ENCODE results near the gene ISM2.
"Not testable (repeated sequence)": the region's sequence is repeated elsewhere in the genome, so short reads cannot be mapped to it uniquely, and the experiment has no call there.

The ISM2 gene

DNA sequence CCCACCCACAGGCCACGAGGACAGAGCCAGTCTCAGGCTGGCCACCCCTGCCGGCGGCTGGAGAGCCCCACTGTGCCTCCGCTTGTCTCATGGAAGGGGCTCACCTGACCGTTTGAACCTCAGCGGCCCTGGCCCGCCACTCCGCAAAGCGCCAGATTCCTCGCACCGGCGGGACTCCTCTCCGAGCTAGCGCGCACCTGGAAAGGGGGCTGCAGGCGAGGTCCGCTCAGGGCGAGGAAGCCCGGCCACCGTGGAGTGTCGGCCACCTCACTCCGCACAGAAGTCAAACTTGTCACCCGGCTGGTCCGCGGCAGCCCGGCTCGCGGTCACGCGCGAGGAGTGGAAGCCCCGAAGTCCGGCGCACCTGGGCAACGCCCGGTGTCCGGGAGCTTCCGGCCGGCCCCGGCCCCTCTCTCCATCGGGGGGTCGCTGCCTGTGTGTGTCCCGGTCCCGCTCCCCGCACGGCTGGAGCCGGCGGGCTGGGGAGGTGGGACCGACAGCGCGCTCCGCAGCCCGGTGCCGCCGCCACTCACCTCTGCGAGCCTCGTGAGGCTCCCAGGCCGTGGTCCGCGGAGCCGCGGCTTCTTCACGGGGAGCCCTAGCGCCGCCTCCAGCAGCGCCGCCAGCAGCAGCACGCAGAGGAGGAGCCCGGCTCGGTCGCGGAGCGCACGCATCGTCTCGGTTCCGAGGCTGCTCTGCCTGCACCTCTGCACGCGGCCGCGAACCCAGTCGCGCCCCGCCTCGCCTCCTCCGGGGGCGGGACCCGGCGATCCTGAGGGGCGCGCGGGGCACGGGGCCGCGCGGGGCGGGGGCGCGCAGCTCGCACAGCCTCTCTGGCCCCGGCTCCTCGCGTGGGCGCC lies at the start of gene ISM2:
ISM2 (minus strand) TSS at position 697 of the 860 bp plus-strand sequence; CDS start at position 674, 23 bp downstream.
- DNase-seq = peak; percentile 54
- Histone ChIP-seq H3K27ac (no peak within 1 kb of the TSS), H3K36me3 (no peaks in the 10 kb centered on the region), H3K27me3 (ENCODE audit: insufficient read depth, low read depth, severe bottlenecking) (peaks cover 16% of the 10 kb centered on the region), H3K4me3 (ENCODE audit: low read depth, low read length) (peak within 1 kb of the TSS; percentile 65), H3K9me3 (ENCODE audit: severe bottlenecking) (no peaks in the 10 kb centered on the region)
- TF ChIP-seq, protein P1, sequence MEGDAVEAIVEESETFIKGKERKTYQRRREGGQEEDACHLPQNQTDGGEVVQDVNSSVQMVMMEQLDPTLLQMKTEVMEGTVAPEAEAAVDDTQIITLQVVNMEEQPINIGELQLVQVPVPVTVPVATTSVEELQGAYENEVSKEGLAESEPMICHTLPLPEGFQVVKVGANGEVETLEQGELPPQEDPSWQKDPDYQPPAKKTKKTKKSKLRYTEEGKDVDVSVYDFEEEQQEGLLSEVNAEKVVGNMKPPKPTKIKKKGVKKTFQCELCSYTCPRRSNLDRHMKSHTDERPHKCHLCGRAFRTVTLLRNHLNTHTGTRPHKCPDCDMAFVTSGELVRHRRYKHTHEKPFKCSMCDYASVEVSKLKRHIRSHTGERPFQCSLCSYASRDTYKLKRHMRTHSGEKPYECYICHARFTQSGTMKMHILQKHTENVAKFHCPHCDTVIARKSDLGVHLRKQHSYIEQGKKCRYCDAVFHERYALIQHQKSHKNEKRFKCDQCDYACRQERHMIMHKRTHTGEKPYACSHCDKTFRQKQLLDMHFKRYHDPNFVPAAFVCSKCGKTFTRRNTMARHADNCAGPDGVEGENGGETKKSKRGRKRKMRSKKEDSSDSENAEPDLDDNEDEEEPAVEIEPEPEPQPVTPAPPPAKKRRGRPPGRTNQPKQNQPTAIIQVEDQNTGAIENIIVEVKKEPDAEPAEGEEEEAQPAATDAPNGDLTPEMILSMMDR (IDR thresholded peaks at IDR 0.05; ENCODE audit: low read depth, low read length) = no peak

DNA sequence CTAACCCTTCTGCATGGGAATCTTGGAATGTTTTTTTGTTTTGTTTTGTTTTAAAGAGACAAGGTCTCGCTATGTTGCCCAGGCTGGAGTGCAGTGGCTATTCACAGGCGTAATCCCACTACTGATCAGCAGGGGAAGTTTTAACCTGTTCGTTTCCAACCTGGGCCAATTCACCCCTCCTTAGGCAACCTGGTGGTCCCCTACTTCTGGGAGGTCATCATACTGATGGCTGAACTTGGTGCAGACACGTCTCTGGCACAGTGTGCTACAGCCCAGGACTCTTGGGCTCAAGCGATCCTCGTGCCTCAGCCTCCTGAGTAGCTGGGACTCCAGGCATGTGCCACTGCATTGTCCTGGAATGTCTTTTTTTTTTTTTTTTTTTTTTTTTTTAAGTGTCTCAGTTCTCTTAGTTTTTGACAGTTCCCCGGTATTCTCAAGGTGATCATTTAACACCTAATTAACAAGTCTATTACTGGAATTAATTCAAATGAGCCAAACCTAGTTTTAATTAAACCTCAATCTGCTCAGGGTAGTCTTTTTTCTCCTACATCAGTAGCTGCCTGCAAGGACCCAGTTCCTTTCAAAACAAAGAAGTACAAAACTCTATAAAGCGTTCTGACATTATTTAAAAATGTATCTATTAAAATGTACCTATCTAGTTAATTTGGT lies 49.0 kb upstream of the ISM2 start:
- Histone ChIP-seq H3K27me3 (ENCODE audit: insufficient read depth, low read depth, severe bottlenecking) (no peaks in the 10 kb centered on the region), H3K9me3 (ENCODE audit: severe bottlenecking) (no peaks in the 10 kb centered on the region), H3K27ac (no peak overlapping the region), H3K36me3 (peaks cover 15% of the 10 kb centered on the region), H3K4me3 (ENCODE audit: low read depth, low read length) (no peak overlapping the region)
- DNase-seq = no peak
- TF ChIP-seq, protein P1 (IDR thresholded peaks at IDR 0.05; ENCODE audit: low read depth, low read length) = 0 out of 2 replicates have a peak, but pooled peaks have one; percentile 17

DNA sequence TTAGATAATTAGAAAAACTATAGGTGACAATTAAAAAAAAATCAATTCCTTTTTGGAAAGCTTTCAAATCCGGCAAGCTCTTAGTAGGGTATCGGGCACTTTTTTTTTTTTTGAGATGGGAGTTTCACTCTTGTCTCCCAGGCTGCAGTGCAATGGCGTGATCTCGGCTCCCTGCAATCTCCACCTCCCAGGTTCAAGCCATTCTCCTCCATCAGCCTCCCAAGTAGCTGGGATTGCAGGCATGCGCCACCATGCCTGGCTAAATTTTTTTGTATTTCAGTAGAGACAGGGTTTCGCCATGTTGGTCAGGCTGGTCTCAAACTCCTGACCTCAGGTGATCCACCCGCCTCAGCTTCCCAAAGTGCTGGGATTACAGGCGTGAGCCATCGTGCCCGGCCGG lies 46.6 kb upstream of the ISM2 start:
- H3K27ac ChIP-seq; H3K9me3 ChIP-seq (ENCODE audit: severe bottlenecking); H3K36me3 ChIP-seq; H3K4me3 ChIP-seq (ENCODE audit: low read depth, low read length); DNase-seq; H3K27me3 ChIP-seq (ENCODE audit: insufficient read depth, low read depth, severe bottlenecking): not testable (repeated sequence)

DNA sequence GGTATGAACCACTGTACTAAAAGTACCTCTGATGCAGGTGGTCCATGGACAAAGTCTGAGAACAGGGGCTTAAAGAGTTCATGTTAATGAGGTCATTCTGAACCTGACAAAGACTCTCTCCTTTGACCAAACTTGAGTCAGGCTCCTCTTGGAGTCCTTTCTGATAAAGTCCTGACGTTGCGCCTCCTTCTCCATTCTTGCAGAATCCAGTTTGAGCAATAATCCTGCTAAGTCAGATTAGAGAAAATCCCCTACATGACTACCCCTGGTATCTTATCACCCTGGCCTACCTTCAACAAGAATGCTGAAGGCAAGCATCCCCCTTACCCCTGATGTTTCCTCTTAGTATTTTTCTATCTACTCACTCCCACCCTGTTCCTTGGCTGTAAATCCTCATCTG lies 46.0 kb upstream of the ISM2 start:
- peak; percentile 47 for DNase-seq
- no peaks in the 10 kb centered on the region for H3K27me3 ChIP-seq (ENCODE audit: insufficient read depth, low read depth, severe bottlenecking)
- H3K9me3 ChIP-seq (ENCODE audit: severe bottlenecking) = no peaks in the 10 kb centered on the region
- TF ChIP-seq, protein P1 (IDR thresholded peaks at IDR 0.05; ENCODE audit: low read depth, low read length) = no peak
- peaks cover 4% of the 10 kb centered on the region for H3K36me3 ChIP-seq
- H3K27ac ChIP-seq = no peak overlapping the region
- no peak overlapping the region for H3K4me3 ChIP-seq (ENCODE audit: low read depth, low read length)

DNA sequence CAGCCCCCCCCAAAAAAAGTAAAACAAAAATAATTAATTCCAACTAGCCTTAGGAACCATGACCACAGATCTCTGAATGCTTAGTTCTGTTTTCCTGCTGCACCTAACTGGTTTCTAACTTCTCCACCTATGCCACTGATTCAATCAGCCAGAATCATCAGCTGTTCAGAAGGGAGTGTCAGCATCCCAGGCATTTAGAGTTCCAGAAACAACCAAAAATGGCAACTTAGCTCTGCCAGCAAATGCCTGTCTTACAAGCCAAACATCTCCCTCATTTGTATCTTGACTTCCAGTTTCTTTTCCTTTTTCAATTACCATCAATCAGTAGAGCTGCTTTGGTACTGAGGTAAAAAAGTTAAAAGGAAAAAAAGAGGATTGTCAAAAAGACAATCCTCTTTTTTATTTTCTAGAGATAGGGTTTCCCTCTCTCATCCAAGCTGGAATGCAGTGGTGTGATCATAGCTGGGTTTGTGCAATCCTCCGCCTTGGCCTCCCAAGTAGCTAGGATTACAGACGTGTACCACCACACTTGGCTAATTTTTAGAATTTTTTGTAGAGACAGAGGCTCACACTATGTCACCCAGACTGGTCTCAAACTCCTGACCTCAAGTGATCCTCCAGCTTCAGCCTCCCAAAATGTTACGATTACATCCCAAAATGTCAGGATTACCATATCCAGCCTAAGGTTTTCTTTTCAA lies 45.2 kb upstream of the ISM2 start:
- Histone ChIP-seq H3K4me3 (ENCODE audit: low read depth, low read length) (no peak overlapping the region), H3K27ac (no peak overlapping the region), H3K9me3 (ENCODE audit: severe bottlenecking) (no peaks in the 10 kb centered on the region), H3K36me3 (peaks cover 4% of the 10 kb centered on the region), H3K27me3 (ENCODE audit: insufficient read depth, low read depth, severe bottlenecking) (no peaks in the 10 kb centered on the region)
- TF ChIP-seq, protein P1 (IDR thresholded peaks at IDR 0.05; ENCODE audit: low read depth, low read length) = no peak
- DNase-seq = no peak

DNA sequence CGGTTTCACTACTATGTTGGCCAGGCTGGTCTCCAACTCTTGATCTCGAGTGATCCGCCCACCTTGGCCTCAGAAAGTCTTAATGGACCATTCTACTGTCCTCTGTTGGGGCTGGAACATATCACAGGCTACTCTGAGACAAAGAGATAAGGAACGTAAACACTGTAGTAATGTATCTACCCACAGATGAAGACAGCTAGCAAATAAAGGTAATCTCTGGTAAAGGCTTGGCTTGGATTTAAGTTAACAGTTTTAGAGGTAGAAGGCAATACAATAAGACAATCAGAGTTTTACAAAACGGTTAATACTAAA lies 44.6 kb upstream of the ISM2 start:
- Histone ChIP-seq H3K27ac (peak overlapping the region; percentile 42; the same call in 1 of the 2 replicates), H3K36me3 (no peaks in the 10 kb centered on the region; the same call in 1 of the 2 replicates), H3K4me3 (ENCODE audit: low read depth, low read length) (no peak overlapping the region), H3K27me3 (ENCODE audit: insufficient read depth, low read depth, severe bottlenecking) (no peaks in the 10 kb centered on the region), H3K9me3 (ENCODE audit: severe bottlenecking) (no peaks in the 10 kb centered on the region)
- TF ChIP-seq, protein P1 (IDR thresholded peaks at IDR 0.05; ENCODE audit: low read depth, low read length) = no peak
- DNase-seq = no peak

All from WERI-Rb-1 (cell line).